A549 (cell line): Measurements from ENCODE around the gene SEC24D. TPM values are rescaled to one million over a fixed set of nuclear protein-coding genes. Genes with fewer than 3 reads are reported as not detected.

Experiments used
- CTCF ChIP-seq: fragments of >200 bp; sonication (Bioruptor Twin); formaldehyde crosslinking; IDR thresholded peaks from 3 replicates; pipeline ENCODE4 v1.5.1; 2016
- HOXB5 ChIP-seq: fragments of 250-450 bp; sonication (Bioruptor Pico); IDR thresholded peaks from 2 replicates; pipeline ENCODE4 v1.5.0; 2020; ENCODE audit warnings: mild to moderate bottlenecking, moderate library complexity
- MAX ChIP-seq: IDR thresholded peaks from 2 replicates; pipeline ENCODE4 v1.6.1; 2012
- RARB ChIP-seq: fragments of 250-450 bp; sonication (Bioruptor Pico); IDR thresholded peaks from 2 replicates; pipeline ENCODE4 v1.8.0; 2021; ENCODE audit warnings: mild to moderate bottlenecking, moderate library complexity
- REST ChIP-seq: fragments of 200-600 bp; sonication (generic); IDR thresholded peaks from 2 replicates; pipeline ENCODE4 v1.6.1; 2016; ENCODE audit warnings: antibody characterized with exemption, mild to moderate bottlenecking, moderate library complexity
- SMC3 ChIP-seq: fragments of >200 bp; sonication (Bioruptor Twin); formaldehyde crosslinking; IDR thresholded peaks from 3 replicates; pipeline ENCODE4 v1.6.1; 2018; ENCODE audit warnings: inconsistent platforms
- polyA plus RNA-seq, 4 experiments: library from polyadenylated mRNA; depleted of rRNA in 3 of 4; stranded (reverse); fragments of >200 nt; fragmentation: RNase III in 1 of 4; extraction: RNeasy Plus Mini Kit Qiagen cat#74134 plus additional on column Dnase treatment in 1 of 4; gene quantifications; 2 replicates in 3 of 4; 3 replicates in 1 of 4; pipeline ENCODE4 v1.2.3, GENCODE V29; 2011 to 2017

SEC24D gene
- polyA plus RNA-seq, 2 of the 4 experiments (the other 2 are of a cell fraction): 12.8 to 15.6 TPM

- TF ChIP-seq REST (no peak), HOXB5 (no peak), RARB (CRISPR knock-in tag) (no peak), SMC3 (no peak), MAX (no peak), CTCF (no peak)
Measured at GRCh38 chr4:118676128-118676527, 159.8 kb downstream of the SEC24D start (continued).

Other genes starting within 250 kb of the SEC24D start
- gene METTL14, start 150.7 kb downstream of the SEC24D start, polyA plus RNA-seq (2011; rRNA removed): 22.2 and 25.2 TPM in 2 replicates
- 17.3 to 20.9 TPM (median 19.8 TPM) in 3 replicates for gene METTL14, start 150.7 kb downstream of the SEC24D start, polyA plus RNA-seq (2017; fragmentation: RNase III; extraction: RNeasy Plus Mini Kit Qiagen cat#74134 plus additional on column Dnase treatment)
- 7.6 and 8.8 TPM in 2 replicates for gene SYNPO2, start 52.7 kb upstream of the SEC24D start, polyA plus RNA-seq (2011; rRNA removed)
- gene SYNPO2, start 52.7 kb upstream of the SEC24D start, polyA plus RNA-seq (2017; fragmentation: RNase III; extraction: RNeasy Plus Mini Kit Qiagen cat#74134 plus additional on column Dnase treatment): 1.8 to 2.5 TPM (median 2.0 TPM) in 3 replicates